ENCODE results near the gene HBA2.
"Not testable (repeated sequence)": the region's sequence is repeated elsewhere in the genome, so short reads cannot be mapped to it uniquely, and the experiment has no call there.

Gene HBA2

GRCh38 chr16:159136-159849 lies 13.4 kb upstream of the HBA2 start:
- no peak for DNase-seq

- not testable (repeated sequence) for DNase-seq
Observed at GRCh38 chr16:160242-160641, 12.4 kb upstream of the HBA2 start.

- no peak for DNase-seq
Observed at GRCh38 chr16:160691-161190, 11.9 kb upstream of the HBA2 start.

GRCh38 chr16:162271-162991 lies 10.2 kb upstream of the HBA2 start:
- DNase-seq: no peak

- not testable (repeated sequence) for DNase-seq
Observed at GRCh38 chr16:163139-163538, 9.5 kb upstream of the HBA2 start.

GRCh38 chr16:163696-164095 lies 9.0 kb upstream of the HBA2 start:
- not testable (repeated sequence) for DNase-seq

GRCh38 chr16:164134-164823 lies 8.4 kb upstream of the HBA2 start:
- not testable (repeated sequence) for DNase-seq

DNA sequence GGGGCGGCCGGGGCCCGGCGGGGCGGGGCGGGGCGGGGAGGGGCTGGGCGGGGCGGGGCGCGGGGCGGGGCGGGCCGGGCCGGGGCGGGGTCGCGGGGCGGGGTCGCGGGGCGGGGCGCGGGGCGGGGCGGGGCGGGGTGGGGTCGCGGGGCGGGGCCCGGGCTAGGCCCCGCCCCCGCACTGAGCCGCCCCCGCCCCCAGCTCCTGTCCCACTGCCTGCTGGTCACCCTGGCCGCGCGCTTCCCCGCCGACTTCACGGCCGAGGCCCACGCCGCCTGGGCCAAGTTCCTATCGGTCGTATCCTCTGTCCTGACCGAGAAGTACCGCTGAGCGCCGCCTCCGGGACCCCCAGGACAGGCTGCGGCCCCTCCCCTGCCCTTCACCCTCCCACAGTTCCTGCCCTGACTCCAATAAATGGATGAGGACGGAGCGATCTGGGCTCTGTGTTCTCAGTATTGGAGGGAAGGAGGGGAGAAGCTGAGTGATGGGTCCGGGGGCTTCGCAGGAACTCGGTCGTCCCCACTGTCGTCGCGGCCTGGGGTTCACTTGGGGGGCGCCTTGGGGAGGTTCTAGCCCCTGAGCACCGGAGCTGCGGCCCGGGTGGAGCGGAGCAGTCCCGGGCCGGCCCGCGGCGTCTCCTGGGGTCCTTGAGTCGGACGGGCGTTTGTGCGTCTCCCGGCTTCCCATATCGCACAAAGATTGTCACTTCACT lies 7.7 kb upstream of the HBA2 start:
- no peak for DNase-seq

GRCh38 chr16:165539-166374 lies 6.9 kb upstream of the HBA2 start, which contains the start of gene HBM:
Gene HBM (plus strand): TSS chr16:165978. CDS start chr16:165998, 20 bp downstream.
- DNase-seq: no peak

DNA sequence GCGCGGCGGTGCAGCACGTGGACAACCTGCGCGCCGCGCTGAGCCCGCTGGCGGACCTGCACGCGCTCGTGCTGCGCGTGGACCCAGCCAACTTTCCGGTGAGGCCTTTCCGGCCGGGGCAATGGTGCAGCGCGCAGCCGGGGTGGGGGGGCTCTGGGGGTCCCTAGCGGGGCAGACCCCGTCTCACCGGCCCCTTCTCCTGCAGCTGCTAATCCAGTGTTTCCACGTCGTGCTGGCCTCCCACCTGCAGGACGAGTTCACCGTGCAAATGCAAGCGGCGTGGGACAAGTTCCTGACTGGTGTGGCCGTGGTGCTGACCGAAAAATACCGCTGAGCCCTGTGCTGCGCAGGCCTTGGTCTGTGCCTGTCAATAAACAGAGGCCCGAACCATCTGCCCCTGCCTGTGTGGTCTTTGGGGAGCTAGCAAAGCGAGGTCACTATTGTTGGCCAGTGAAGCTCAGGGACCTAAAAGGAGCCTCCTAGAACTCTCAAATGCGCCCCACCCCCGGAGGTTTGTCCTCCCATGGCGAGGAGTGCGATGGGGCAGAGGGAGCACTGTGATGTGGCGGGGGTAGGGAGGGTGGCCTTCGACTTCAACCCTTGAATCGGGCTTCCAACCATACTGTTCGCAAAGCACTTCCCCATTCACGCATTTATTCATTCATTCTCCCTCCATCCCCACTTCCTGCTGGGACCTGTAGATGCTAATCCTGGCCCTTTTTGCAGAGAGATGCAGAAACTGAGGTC lies 6.1 kb upstream of the HBA2 start:
- no peak for DNase-seq

DNA sequence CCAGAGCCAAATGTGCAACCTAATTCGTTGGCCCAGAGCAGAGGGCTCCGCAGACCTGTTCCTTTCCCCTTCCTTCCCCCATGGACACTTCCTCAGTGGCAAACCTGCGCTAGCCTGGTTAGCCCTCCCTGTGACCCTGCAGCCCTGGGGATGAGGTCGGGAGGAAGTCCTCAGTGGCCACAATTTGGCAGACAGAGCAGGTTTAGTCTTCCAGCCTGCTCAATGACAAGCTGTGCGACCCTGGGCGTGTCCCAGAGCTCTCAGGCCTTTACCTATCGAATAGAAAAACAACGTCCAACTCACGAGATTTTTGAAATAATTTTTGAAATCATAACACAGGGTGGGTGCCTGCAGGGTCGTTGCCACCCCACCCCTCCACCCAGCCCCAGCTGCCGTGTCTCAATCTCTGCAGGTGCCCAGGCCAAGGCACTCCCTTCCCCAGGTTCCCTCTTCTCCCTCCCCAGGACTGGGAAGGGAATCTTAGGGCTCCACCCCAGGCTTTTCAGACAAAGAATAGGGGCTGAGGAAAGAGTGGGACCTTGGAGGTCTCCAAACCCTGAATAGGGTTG lies 5.5 kb upstream of the HBA2 start:
- DNase-seq: no peak

- DNase-seq: no peak
Observed at GRCh38 chr16:168424-168823, 4.3 kb upstream of the HBA2 start.

DNA sequence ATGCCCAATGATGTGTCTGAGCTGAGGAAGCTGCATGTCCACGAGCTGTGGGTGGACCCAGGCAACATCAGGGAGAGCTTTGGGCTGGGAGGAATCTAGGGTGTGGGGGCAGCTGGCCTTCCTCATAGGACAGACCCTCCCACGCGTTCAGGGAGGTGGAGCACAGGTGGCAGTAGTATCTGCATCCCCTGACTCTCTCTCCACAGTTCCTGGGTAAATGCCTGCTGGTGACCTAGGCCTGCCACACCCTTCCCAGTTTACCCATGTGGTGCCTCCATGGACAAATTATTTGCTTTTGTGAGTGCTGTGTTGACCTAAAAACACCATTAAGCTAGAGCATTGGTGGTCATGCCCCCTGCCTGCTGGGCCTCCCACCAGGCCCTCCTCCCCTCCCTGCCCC lies 3.7 kb upstream of the HBA2 start:
- DNase-seq: no peak

- DNase-seq: not testable (repeated sequence)
Observed at GRCh38 chr16:170088-170507, 2.6 kb upstream of the HBA2 start.

- no peak for DNase-seq
Observed at GRCh38 chr16:170788-171187, 1.9 kb upstream of the HBA2 start.

DNA sequence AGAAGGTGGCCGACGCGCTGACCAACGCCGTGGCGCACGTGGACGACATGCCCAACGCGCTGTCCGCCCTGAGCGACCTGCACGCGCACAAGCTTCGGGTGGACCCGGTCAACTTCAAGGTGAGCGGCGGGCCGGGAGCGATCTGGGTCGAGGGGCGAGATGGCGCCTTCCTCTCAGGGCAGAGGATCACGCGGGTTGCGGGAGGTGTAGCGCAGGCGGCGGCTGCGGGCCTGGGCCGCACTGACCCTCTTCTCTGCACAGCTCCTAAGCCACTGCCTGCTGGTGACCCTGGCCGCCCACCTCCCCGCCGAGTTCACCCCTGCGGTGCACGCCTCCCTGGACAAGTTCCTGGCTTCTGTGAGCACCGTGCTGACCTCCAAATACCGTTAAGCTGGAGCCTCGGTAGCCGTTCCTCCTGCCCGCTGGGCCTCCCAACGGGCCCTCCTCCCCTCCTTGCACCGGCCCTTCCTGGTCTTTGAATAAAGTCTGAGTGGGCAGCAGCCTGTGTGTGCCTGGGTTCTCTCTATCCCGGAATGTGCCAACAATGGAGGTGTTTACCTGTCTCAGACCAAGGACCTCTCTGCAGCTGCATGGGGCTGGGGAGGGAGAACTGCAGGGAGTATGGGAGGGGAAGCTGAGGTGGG lies 657 bp downstream of the HBA2 start:
- DNase-seq: not testable (repeated sequence)

- not testable (repeated sequence) for DNase-seq
Observed at GRCh38 chr16:173928-174769, 1.5 kb downstream of the HBA2 start.

DNA sequence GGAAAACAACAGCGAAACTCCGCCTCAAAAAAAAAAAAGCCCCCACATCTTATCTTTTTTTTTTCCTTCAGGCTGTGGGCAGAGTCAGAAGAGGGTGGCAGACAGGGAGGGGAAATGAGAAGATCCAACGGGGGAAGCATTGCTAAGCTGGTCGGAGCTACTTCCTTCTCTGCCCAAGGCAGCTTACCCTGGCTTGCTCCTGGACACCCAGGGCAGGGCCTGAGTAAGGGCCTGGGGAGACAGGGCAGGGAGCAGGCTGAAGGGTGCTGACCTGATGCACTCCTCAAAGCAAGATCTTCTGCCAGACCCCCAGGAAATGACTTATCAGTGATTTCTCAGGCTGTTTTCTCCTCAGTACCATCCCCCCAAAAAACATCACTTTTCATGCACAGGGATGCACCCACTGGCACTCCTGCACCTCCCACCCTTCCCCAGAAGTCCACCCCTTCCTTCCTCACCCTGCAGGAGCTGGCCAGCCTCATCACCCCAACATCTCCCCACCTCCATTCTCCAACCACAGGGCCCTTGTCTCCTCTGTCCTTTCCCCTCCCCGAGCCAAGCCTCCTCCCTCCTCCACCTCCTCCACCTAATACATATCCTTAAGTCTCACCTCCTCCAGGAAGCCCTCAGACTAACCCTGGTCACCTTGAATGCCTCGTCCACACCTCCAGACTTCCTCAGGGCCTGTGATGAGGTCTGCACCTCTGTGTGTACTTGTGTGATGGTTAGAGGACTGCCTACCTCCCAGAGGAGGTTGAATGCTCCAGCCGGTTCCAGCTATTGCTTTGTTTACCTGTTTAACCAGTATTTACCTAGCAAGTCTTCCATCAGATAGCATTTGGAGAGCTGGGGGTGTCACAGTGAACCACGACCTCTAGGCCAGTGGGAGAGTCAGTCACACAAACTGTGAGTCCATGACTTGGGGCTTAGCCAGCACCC lies 2.6 kb downstream of the HBA2 start:
- no peak for DNase-seq

Measured in effector CD8-positive, alpha-beta T cell (primary cell).